WTC11 (cell line): ENCODE measurements around the gene DAB1. TPM values are rescaled to one million over a fixed set of nuclear protein-coding genes. Genes with fewer than 3 reads are reported as not detected.

Experiments used
- ATAC-seq: fragments of 200-7000 bp; cut with Tn5 transposase; 2 replicates; pipeline ENCODE4 v1.10.0; 2021; ENCODE audit warnings: mild to moderate bottlenecking, moderate library complexity
- CTCF ChIA-PET: fragments of 300-600 bp; sonication (Branson Sonifier 250); formaldehyde crosslinking; loops from one replicate; lab custom pipeline; 2021; ENCODE audit warnings: antibody characterized with exemption; lab: Charles Lee
- POLR2A ChIA-PET: fragments of 350-600 bp; sonication (Branson Sonifier 250); formaldehyde crosslinking; loops from one replicate; lab custom pipeline; 2021; ENCODE audit warnings: antibody characterized with exemption; lab: Charles Lee
- DNase-seq: peaks from one replicate; pipeline ENCODE4 v3.0.0; 2021; ENCODE audit warnings: low spot score
- H3K27ac Mint-ChIP-seq: 2 replicates; pipeline ENCODE4 v1.8.0; 2021; ENCODE audit warnings: mixed read lengths
- H3K27me3 Mint-ChIP-seq: 2 replicates; pipeline ENCODE4 v1.8.0; 2021; ENCODE audit warnings: low read depth, mild to moderate bottlenecking, moderate library complexity, mixed read lengths
- H3K36me3 Mint-ChIP-seq: 2 replicates; pipeline ENCODE4 v1.8.0; 2021; ENCODE audit warnings: mixed read lengths
- H3K4me1 Mint-ChIP-seq: 2 replicates; pipeline ENCODE4 v1.8.0; 2022; ENCODE audit warnings: mixed read lengths
- H3K4me3 Mint-ChIP-seq: 2 replicates; pipeline ENCODE4 v1.8.0; 2021; ENCODE audit warnings: mild to moderate bottlenecking, moderate library complexity, mixed read lengths
- H3K9me3 Mint-ChIP-seq: 2 replicates; pipeline ENCODE4 v1.8.0; 2021; ENCODE audit warnings: mixed read lengths
- CBFB ChIP-seq: sonication (generic); formaldehyde crosslinking; IDR thresholded peaks from 2 replicates; pipeline ENCODE4 v1.8.1; 2022; ENCODE audit warnings: mild to moderate bottlenecking, low read depth, missing genetic modification reagents
- CREB1 ChIP-seq: sonication (generic); formaldehyde crosslinking; IDR thresholded peaks from 2 replicates; pipeline ENCODE4 v1.8.0; 2023; ENCODE audit warnings: mild to moderate bottlenecking, missing genetic modification reagents
- CREM ChIP-seq: sonication (generic); formaldehyde crosslinking; IDR thresholded peaks from 2 replicates; pipeline ENCODE4 v1.8.1; 2022; ENCODE audit warnings: mild to moderate bottlenecking, missing genetic modification reagents, moderate library complexity
- ETV6 ChIP-seq: sonication (generic); formaldehyde crosslinking; IDR thresholded peaks from 2 replicates; pipeline ENCODE4 v1.8.1; 2022; ENCODE audit warnings: mild to moderate bottlenecking, missing genetic modification reagents
- FOXK1 ChIP-seq: sonication (generic); formaldehyde crosslinking; IDR thresholded peaks from 2 replicates; pipeline ENCODE4 v1.8.0; 2022; ENCODE audit warnings: mild to moderate bottlenecking, moderate library complexity, missing genetic modification reagents
- KAT7 ChIP-seq: sonication (generic); formaldehyde crosslinking; IDR thresholded peaks from 2 replicates; pipeline ENCODE4 v1.8.1; 2023; ENCODE audit warnings: missing genetic modification reagents, mild to moderate bottlenecking, borderline replicate concordance
- MAX ChIP-seq: sonication (generic); formaldehyde crosslinking; IDR thresholded peaks from 2 replicates; pipeline ENCODE4 v1.8.0; 2022; ENCODE audit warnings: mild to moderate bottlenecking, missing genetic modification reagents
- PREB ChIP-seq: sonication (generic); formaldehyde crosslinking; IDR thresholded peaks from 2 replicates; pipeline ENCODE4 v1.8.1; 2022; ENCODE audit warnings: mild to moderate bottlenecking, missing genetic modification reagents, moderate library complexity, borderline replicate concordance
- RORB ChIP-seq: fragments of 250-450 bp; sonication (Bioruptor Pico); IDR thresholded peaks from 2 replicates; pipeline ENCODE4 v1.9.0; 2021; ENCODE audit warnings: mild to moderate bottlenecking
- SP1 ChIP-seq: sonication (generic); formaldehyde crosslinking; conservative IDR thresholded peaks from 2 replicates; pipeline ENCODE4 v1.8.1; 2022; ENCODE audit warnings: missing genetic modification reagents
- TCF7 ChIP-seq: sonication (generic); formaldehyde crosslinking; IDR thresholded peaks from 2 replicates; pipeline ENCODE4 v1.8.0; 2022; ENCODE audit warnings: mild to moderate bottlenecking, low read depth, missing genetic modification reagents, moderate library complexity
- ZBTB21 ChIP-seq: sonication (generic); formaldehyde crosslinking; IDR thresholded peaks from 2 replicates; pipeline ENCODE4 v1.8.1; 2023; ENCODE audit warnings: mild to moderate bottlenecking, missing genetic modification reagents, borderline replicate concordance
- ZNF232 ChIP-seq: sonication (generic); formaldehyde crosslinking; IDR thresholded peaks from 2 replicates; pipeline ENCODE4 v1.8.0; 2022; ENCODE audit warnings: mild to moderate bottlenecking, missing genetic modification reagents
- total RNA-seq: library from RNA; stranded (reverse); gene quantifications from 3 replicates; pipeline ENCODE4 v1.2.3, GENCODE V29; 2021
- TF ChIP-seq, protein P1 (sequence below): fragments of 250-450 bp; sonication (Bioruptor Pico); conservative IDR thresholded peaks from 2 replicates; pipeline ENCODE4 v1.9.0; 2021; ENCODE audit warnings: mild to moderate bottlenecking
- TF ChIP-seq, protein P2 (sequence below): sonication (generic); formaldehyde crosslinking; IDR thresholded peaks from 2 replicates; pipeline ENCODE4 v1.8.0; 2022; ENCODE audit warnings: mild to moderate bottlenecking, missing genetic modification reagents
- TF ChIP-seq, protein P3 (sequence below): sonication (generic); formaldehyde crosslinking; IDR thresholded peaks from 2 replicates; pipeline ENCODE4 v1.8.1; 2023; ENCODE audit warnings: mild to moderate bottlenecking, missing genetic modification reagents
- TF ChIP-seq, protein P4 (sequence below): sonication (generic); formaldehyde crosslinking; IDR thresholded peaks from 2 replicates; pipeline ENCODE4 v1.8.0; 2022; ENCODE audit warnings: mild to moderate bottlenecking, missing genetic modification reagents
- TF ChIP-seq, protein P5 (sequence below): sonication (generic); formaldehyde crosslinking; conservative IDR thresholded peaks from 2 replicates; pipeline ENCODE4 v1.8.1; 2022; ENCODE audit warnings: mild to moderate bottlenecking, missing genetic modification reagents

DAB1 gene
- total RNA-seq, 1 experiment from 2014 or later = 10.7 TPM

- no peak for TF ChIP-seq RORB (CRISPR knock-in tag)
- peak; percentile 91 for TF ChIP-seq ZNF232 (CRISPR knock-in tag)
- TF ChIP-seq, protein P1, sequence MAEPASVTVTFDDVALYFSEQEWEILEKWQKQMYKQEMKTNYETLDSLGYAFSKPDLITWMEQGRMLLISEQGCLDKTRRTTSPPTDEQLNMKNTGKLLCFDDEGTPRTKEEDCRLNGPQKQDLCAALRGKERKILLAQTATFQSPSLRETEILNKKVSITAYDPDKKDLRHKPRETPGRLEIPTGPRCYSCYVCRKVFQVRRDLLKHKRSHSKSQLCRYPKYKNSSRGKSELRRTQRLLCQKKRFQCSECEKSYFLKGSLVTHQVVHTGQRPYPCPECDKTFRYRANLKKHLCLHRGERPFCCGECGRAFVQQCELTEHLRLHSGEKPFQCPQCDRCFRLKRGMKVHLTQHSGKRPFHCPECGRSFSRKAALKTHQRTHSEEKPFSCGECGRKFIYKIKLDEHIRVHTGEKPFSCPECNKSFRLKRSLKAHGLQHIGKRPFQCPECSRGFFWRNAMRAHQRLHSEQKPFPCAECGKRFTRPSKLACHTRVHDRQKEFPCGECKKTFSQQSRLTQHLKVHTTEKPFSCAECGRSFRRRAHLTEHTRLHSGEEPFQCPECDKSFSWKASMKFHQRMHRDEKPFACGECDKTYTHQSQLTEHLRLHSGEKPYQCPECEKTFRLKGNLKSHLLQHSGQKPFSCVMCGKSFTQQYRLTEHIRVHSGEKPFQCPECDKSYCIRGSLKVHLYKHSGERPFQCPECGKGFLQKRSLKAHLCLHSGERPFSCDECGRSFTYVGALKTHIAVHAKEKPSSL (CRISPR knock-in tag) = no peak
- peak; percentile 67 for TF ChIP-seq FOXK1
- peak; percentile 54; the same call in 1 of the 2 replicates for TF ChIP-seq SP1 (CRISPR knock-in tag)
- TF ChIP-seq, protein P2, sequence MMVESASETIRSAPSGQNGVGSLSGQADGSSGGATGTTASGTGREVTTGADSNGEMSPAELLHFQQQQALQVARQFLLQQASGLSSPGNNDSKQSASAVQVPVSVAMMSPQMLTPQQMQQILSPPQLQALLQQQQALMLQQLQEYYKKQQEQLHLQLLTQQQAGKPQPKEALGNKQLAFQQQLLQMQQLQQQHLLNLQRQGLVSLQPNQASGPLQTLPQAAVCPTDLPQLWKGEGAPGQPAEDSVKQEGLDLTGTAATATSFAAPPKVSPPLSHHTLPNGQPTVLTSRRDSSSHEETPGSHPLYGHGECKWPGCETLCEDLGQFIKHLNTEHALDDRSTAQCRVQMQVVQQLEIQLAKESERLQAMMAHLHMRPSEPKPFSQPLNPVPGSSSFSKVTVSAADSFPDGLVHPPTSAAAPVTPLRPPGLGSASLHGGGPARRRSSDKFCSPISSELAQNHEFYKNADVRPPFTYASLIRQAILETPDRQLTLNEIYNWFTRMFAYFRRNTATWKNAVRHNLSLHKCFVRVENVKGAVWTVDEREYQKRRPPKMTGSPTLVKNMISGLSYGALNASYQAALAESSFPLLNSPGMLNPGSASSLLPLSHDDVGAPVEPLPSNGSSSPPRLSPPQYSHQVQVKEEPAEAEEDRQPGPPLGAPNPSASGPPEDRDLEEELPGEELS (CRISPR knock-in tag) = peak; percentile 12; the same call in 1 of the 2 replicates
- no peak for TF ChIP-seq ETV6 (CRISPR knock-in tag)
- TF ChIP-seq, protein P3, sequence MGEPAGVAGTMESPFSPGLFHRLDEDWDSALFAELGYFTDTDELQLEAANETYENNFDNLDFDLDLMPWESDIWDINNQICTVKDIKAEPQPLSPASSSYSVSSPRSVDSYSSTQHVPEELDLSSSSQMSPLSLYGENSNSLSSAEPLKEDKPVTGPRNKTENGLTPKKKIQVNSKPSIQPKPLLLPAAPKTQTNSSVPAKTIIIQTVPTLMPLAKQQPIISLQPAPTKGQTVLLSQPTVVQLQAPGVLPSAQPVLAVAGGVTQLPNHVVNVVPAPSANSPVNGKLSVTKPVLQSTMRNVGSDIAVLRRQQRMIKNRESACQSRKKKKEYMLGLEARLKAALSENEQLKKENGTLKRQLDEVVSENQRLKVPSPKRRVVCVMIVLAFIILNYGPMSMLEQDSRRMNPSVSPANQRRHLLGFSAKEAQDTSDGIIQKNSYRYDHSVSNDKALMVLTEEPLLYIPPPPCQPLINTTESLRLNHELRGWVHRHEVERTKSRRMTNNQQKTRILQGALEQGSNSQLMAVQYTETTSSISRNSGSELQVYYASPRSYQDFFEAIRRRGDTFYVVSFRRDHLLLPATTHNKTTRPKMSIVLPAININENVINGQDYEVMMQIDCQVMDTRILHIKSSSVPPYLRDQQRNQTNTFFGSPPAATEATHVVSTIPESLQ (CRISPR knock-in tag) = no peak
- TF ChIP-seq CREM = peak; percentile 82
- 0 out of 2 replicates have a peak, but pooled peaks have one; percentile 31 for TF ChIP-seq CBFB (CRISPR knock-in tag)
- TF ChIP-seq, protein P4, sequence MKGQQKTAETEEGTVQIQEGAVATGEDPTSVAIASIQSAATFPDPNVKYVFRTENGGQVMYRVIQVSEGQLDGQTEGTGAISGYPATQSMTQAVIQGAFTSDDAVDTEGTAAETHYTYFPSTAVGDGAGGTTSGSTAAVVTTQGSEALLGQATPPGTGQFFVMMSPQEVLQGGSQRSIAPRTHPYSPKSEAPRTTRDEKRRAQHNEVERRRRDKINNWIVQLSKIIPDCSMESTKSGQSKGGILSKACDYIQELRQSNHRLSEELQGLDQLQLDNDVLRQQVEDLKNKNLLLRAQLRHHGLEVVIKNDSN (CRISPR knock-in tag) = peak; percentile 81; the same call in 1 of the 2 replicates
These were observed 569 bp upstream of the DAB1 start (continued) for GRCh38 chr1:57424231-57425027.

- TF ChIP-seq, protein P4 (CRISPR knock-in tag) = no peak
- TF ChIP-seq KAT7 (CRISPR knock-in tag) (peak; percentile 51; the same call in 1 of the 2 replicates), TCF7 (no peak), CREB1 (CRISPR knock-in tag) (no peak), PREB (no peak), ZBTB21 (no peak), MAX (CRISPR knock-in tag) (0 out of 2 replicates have a peak, but pooled peaks have one; percentile 33)
- TF ChIP-seq, protein P5, sequence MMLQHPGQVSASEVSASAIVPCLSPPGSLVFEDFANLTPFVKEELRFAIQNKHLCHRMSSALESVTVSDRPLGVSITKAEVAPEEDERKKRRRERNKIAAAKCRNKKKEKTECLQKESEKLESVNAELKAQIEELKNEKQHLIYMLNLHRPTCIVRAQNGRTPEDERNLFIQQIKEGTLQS = no peak
- peaks cover 29% of the 10 kb centered on the region for H3K4me1 Mint-ChIP-seq
- H3K27ac Mint-ChIP-seq = no peak overlapping the region
- H3K4me3 Mint-ChIP-seq = peak overlapping the region; percentile 93
- ChIA-PET POLR2A (interaction anchor here (0.7 to 1.0 kb wide), 2 partner anchors 14 to 15 kb away, joined by 4 to 5 read pairs; no protein-coding TSS in a partner anchor), CTCF (interaction anchor here (0.6 to 1.8 kb wide), 9 partner anchors 10 to 264 kb away, joined by 3 to 9 read pairs (median 4); no protein-coding TSS in a partner anchor)
- ATAC-seq = peak; percentile 31
- peaks cover 35% of the 10 kb centered on the region for H3K27me3 Mint-ChIP-seq
- H3K36me3 Mint-ChIP-seq = no peaks in the 10 kb centered on the region
- peak; percentile 61 for DNase-seq
- H3K9me3 Mint-ChIP-seq = peaks cover 6% of the 10 kb centered on the region; the same call in 1 of the 2 replicates
These were observed 665 bp downstream of the DAB1 start for GRCh38 chr1:57423135-57423655.
